Mucosa of rectum (tissue), 2 donors: ENCODE results near the gene ITGB2.
A peak's percentile ranks its signal among the peaks of the same experiment; 100 is the strongest.

Source experiments
- H3K27ac ChIP-seq, 2 donors: one replicate each; pipeline ENCODE4 v1.7.0; 2013; ENCODE audit warnings: inconsistent platforms in 2 of 2, low read depth in 2 of 2, low read length in 2 of 2
- H3K27me3 ChIP-seq, 2 donors: one replicate each; pipeline ENCODE4 v1.7.0; 2013; ENCODE audit warnings: low read length in 2 of 2; ENCODE audit not compliant: control insufficient read depth in 2 of 2, insufficient read depth in 2 of 2
- H3K36me3 ChIP-seq, 2 donors: one replicate each; pipeline ENCODE4 v1.7.0; 2013; ENCODE audit warnings: low read length in 2 of 2; ENCODE audit not compliant: control insufficient read depth in 2 of 2, insufficient read depth in 2 of 2
- H3K4me1 ChIP-seq, 2 donors: one replicate each; pipeline ENCODE4 v1.7.0; 2013; ENCODE audit warnings: low read length in 2 of 2, mild to moderate bottlenecking in 1 of 2; ENCODE audit not compliant: control insufficient read depth in 2 of 2, insufficient read depth in 2 of 2
- H3K4me3 ChIP-seq, 2 donors: one replicate each; pipeline ENCODE4 v1.7.0; 2013; ENCODE audit warnings: low read length in 2 of 2
- H3K9ac ChIP-seq, 2 donors: one replicate each; pipeline ENCODE4 v1.7.0; 2013; ENCODE audit warnings: low read length in 2 of 2, low read depth in 1 of 2, mild to moderate bottlenecking in 1 of 2
- H3K9me3 ChIP-seq, 2 donors: one replicate each; pipeline ENCODE4 v1.7.0; 2013; ENCODE audit warnings: low read length in 2 of 2; ENCODE audit not compliant: control insufficient read depth in 2 of 2
- donor health status: healthy.
- donor health status: Normal muscosa, but diverticular disease.

Gene ITGB2

DNA sequence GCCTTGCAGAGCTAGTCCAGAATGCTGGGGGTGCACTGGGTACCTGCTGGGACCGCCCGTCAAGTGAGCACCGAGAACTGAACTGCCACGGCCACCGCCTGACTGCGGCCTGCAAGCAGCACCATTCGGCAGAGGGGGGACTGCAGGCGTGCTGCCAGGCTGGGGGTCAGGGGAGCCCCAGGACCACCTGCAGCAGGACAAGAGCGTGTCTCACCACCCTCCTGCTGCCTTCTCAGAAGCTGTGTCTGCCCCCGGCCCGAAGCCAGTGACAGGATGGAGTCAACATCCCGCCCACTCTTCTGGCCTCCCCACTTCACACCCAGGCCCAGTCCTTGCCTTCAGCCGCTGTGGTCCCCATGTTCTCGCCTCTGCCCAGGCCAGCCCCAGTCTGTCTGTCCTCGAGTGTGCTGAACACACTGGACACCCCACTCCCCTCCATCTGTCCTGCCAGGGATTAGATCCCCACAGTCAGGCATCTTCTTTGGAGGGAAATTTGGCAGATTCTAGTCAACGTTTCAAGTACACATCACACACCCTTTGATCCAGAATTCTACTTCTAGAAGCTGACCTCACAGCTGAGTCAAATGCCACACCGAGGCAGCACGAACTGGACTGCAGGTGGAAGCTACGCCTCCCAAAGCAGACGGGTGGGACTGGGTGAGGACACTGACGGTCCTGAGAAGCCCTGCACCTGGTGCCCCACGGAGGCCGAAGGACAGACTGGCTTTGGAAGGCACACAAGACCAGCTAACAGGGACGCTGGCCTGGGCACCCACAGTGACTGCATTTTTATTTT lies 73.2 kb downstream of the ITGB2 start:
- Histone ChIP-seq H3K9me3 (no peaks in the 10 kb centered on the region), H3K9ac (no peak overlapping the region), H3K27ac (no peak overlapping the region), H3K4me1 (peaks cover 46 to 52% of the 10 kb centered on the region in 2 donors), H3K36me3 (peaks cover 16 to 23% of the 10 kb centered on the region in 2 donors), H3K27me3 (peaks cover 0 to 4% of the 10 kb centered on the region in 2 donors), H3K4me3 (no peak overlapping the region)

- Histone ChIP-seq H3K36me3 (peaks cover 16 to 21% of the 10 kb centered on the region in 2 donors), H3K27ac (no peak overlapping the region), H3K27me3 (peaks cover 0 to 4% of the 10 kb centered on the region in 2 donors), H3K9me3 (no peaks in the 10 kb centered on the region), H3K4me3 (peak overlapping the region in 1 of 2 donors; percentile 57), H3K4me1 (peaks cover 45 to 51% of the 10 kb centered on the region in 2 donors), H3K9ac (peak overlapping the region in 1 of 2 donors; percentile 47)
Observed at GRCh38 chr21:44846485-44847260, 74.0 kb downstream of the ITGB2 start.

- H3K27me3 ChIP-seq = peaks cover 0 to 4% of the 10 kb centered on the region in 2 donors
- H3K9me3 ChIP-seq = no peaks in the 10 kb centered on the region
- H3K4me1 ChIP-seq = peaks cover 45 to 51% of the 10 kb centered on the region in 2 donors
- H3K36me3 ChIP-seq = peaks cover 13 to 19% of the 10 kb centered on the region in 2 donors
- H3K27ac ChIP-seq = no peak overlapping the region
- H3K9ac ChIP-seq = peak overlapping the region in 1 of 2 donors; percentile 29
- H3K4me3 ChIP-seq = peak overlapping the region; percentile 24 to 57
Observed at GRCh38 chr21:44846224-44846484, 74.5 kb downstream of the ITGB2 start.

- Histone ChIP-seq H3K9me3 (no peaks in the 10 kb centered on the region), H3K27me3 (peaks cover 0 to 4% of the 10 kb centered on the region in 2 donors), H3K4me1 (peaks cover 45 to 50% of the 10 kb centered on the region in 2 donors), H3K9ac (peak overlapping the region; percentile 29 to 32), H3K4me3 (peak overlapping the region; percentile 24 to 57), H3K36me3 (peaks cover 8 to 14% of the 10 kb centered on the region in 2 donors), H3K27ac (no peak overlapping the region)
Observed at GRCh38 chr21:44845418-44846223, 75.1 kb downstream of the ITGB2 start.

DNA sequence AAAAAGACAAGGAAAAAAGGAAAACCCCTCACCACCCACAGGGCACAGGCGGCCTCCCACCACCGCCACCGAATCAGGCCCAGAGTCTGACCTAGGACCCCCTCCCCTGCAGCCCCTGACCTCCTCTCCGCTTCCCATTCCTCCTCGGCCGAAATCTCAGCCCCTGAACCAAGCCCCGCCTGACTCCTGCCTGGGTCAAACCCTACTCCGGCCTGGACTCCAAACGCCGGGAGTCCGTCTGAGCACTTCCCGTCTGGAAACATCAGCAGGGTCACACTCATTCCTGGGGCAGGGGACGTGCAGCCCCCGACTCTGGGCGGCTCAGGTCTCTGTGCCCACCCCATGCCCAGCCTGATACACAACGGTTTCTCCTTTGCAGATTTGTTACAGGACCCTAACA lies 76.4 kb downstream of the ITGB2 start:
- Histone ChIP-seq H3K36me3 (peaks cover 2 to 3% of the 10 kb centered on the region in 2 donors), H3K9ac (no peak overlapping the region), H3K27me3 (peaks cover 0 to 4% of the 10 kb centered on the region in 2 donors), H3K27ac (no peak overlapping the region), H3K4me1 (peaks cover 35 to 39% of the 10 kb centered on the region in 2 donors), H3K9me3 (no peaks in the 10 kb centered on the region), H3K4me3 (no peak overlapping the region)

GRCh38 chr21:44842721-44843445 lies 77.8 kb downstream of the ITGB2 start:
- Histone ChIP-seq H3K36me3 (no peaks in the 10 kb centered on the region), H3K27ac (no peak overlapping the region), H3K9me3 (no peaks in the 10 kb centered on the region), H3K27me3 (peaks cover 0 to 4% of the 10 kb centered on the region in 2 donors), H3K4me1 (peaks cover 27% of the 10 kb centered on the region in 2 donors), H3K4me3 (no peak overlapping the region), H3K9ac (no peak overlapping the region)

DNA sequence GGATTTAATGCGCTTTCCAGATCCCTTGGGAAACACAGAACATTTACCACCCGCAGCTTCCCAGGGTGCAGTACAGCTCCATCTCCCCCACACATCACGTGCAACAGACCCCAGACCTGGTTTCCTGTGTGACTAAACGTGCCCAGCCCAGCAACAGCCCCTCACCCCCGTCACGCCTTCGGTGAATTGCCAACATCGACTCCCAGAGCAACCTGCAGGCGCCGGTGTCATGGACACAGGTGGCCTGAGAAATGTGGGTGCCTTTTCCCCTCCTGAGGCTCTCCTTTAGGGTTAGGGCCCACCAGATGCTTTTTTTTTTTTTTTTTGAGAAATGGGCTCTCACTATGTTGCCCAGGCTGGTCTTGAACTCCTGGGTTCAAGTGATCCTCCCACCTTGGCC lies 78.6 kb downstream of the ITGB2 start:
- no peak overlapping the region for H3K4me3 ChIP-seq
- H3K27me3 ChIP-seq = peaks cover 0 to 4% of the 10 kb centered on the region in 2 donors
- H3K4me1 ChIP-seq = peaks cover 19 to 20% of the 10 kb centered on the region in 2 donors
- H3K36me3 ChIP-seq = no peaks in the 10 kb centered on the region
- H3K9me3 ChIP-seq = no peaks in the 10 kb centered on the region
- H3K27ac ChIP-seq = no peak overlapping the region
- H3K9ac ChIP-seq = no peak overlapping the region

DNA sequence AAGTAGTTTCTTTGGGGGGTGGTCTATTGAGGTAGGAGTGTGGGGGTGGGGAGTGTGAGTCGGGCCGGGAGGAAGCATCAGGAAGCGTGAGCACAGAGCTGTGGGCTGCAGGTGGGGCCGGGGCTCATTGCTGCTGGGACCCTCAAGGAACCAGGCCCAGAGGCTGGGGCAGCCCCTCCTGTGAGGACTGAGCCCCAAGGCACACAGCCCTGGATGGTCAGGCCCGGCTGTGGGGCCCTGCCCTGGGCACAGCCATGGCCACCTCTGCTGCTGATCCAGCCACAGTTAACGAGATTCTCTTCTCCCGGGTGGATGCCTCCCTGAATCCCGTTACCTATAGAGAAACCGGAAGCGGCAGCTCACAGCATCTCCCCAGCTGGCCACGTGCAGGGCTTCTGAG lies 79.9 kb downstream of the ITGB2 start:
- Histone ChIP-seq H3K27ac (no peak overlapping the region), H3K4me1 (peaks cover 11 to 12% of the 10 kb centered on the region in 2 donors), H3K4me3 (no peak overlapping the region), H3K9me3 (no peaks in the 10 kb centered on the region), H3K27me3 (peaks cover 0 to 4% of the 10 kb centered on the region in 2 donors), H3K36me3 (no peaks in the 10 kb centered on the region), H3K9ac (no peak overlapping the region)

GRCh38 chr21:44838951-44839350 lies 81.7 kb downstream of the ITGB2 start:
- Histone ChIP-seq H3K9me3 (no peaks in the 10 kb centered on the region), H3K9ac (no peak overlapping the region), H3K36me3 (no peaks in the 10 kb centered on the region), H3K4me1 (peaks cover 5 to 11% of the 10 kb centered on the region in 2 donors), H3K27ac (no peak overlapping the region), H3K4me3 (no peak overlapping the region), H3K27me3 (peaks cover 0 to 4% of the 10 kb centered on the region in 2 donors)
